OCI-LY7 (cell line): Measurements from ENCODE around the gene CCDC83.

ENCODE experiments used
- CTCF ChIP-seq: fragments of 200-600 bp; sonication (generic); conservative IDR thresholded peaks from 2 replicates; pipeline ENCODE4 v1.5.1; 2014; ENCODE audit warnings: mild to moderate bottlenecking, antibody characterized with exemption, low read length, moderate library complexity, mixed read lengths
- EZH2phosphoT487 ChIP-seq: fragments of 200-600 bp; sonication (generic); IDR thresholded peaks from 2 replicates; pipeline ENCODE4 v1.6.1; 2018; ENCODE audit warnings: low read depth, borderline replicate concordance, mild to moderate bottlenecking, mixed run types, antibody characterized with exemption, low read length, moderate library complexity, mixed read lengths

- TF ChIP-seq EZH2phosphoT487 (no peak), CTCF (peak; percentile 64)
Observed at GRCh38 chr11:85826116-85826855, 28.9 kb upstream of the CCDC83 start.
